ENCODE results near the gene WDR89.
"Not testable (repeated sequence)": the region's sequence is repeated elsewhere in the genome, so short reads cannot be mapped to it uniquely, and the experiment has no call there.

Gene WDR89

DNA sequence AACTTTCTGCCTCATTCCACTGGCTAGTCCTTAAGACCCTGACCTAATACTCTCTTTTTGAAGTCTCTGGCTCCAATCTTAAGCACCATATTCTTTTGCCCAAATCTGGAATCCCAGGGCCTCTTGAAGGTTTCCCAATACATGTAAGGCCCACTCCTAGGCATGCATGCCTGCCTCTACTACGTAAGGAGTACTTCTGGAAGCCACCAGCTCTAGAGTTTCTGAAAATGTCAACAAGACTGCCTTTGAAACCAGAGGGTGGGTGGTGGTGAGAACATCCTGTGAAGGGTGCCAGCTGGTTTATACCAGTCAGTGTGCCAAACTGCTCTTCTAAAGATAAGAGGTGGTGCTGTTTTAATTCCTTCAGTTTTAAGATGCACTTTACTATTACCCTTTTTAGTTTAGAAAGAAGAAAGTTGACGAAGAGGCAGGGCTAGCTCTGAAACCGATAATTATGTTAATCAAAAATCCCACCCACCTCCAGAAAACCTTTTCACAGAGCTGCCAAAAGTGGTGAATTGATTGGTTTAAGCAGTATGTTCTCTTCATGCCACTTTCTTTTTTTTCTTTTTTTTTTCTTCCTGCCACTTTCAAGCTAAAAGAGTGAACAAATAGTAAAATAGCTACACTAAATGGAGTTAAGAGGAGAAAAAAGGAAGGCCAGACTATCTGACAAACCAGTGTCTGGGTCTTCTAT is 8.7 kb upstream of the WDR89 start:
- DNase-seq, result no peak

DNA sequence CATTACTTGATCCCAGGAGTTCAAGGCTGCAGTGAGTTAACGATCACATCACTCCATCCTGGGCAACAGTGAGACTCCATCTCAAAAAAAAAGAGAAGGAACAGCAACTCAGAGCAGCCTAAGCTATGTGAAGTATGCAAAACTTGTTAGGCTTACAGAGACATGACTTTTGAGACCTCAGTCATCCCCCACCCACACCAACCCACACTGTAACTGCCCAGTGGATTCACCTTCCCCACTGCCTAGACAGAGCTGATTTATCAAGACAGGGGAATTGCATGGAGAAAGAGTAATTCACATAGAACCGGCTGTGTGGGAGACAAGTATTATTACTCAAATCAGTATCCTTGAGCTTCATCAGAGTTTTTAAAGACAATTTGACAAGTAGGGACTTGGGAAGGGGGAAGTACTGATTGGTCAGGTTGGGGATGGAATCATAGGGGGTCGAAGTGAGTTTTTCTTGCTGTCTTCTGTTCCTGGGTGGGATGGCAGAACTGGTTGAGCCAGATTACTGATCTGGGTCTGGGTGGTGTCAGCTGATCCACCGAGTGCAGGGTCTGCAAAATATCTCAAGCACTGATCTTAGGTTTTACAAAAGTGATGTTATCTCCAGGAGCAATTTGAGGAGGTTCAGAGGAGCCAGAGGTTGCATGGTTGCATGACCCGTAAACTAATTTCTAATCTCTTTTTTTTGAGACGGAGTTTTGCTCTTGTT is 6.2 kb upstream of the WDR89 start:
- DNase-seq, result no peak

DNA sequence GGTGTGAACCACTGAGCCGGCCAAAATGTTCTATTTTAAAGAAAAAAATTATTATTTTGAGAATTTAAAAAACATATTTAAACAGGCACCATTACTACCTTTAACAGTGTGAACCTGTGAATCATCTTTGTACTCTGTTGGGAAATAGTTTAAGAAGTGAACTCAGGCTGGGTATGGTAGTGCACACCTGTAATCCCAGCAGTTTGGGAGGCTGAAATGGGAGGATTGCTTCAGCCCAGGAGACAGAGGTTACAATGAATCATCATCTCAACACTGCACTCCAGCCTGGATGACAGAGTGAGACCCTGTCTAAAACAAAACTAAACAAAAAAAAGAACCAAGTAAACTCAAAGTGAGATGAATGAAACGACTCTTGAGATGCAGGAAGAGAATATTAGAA is 3.1 kb upstream of the WDR89 start:
- no peak for DNase-seq

DNA sequence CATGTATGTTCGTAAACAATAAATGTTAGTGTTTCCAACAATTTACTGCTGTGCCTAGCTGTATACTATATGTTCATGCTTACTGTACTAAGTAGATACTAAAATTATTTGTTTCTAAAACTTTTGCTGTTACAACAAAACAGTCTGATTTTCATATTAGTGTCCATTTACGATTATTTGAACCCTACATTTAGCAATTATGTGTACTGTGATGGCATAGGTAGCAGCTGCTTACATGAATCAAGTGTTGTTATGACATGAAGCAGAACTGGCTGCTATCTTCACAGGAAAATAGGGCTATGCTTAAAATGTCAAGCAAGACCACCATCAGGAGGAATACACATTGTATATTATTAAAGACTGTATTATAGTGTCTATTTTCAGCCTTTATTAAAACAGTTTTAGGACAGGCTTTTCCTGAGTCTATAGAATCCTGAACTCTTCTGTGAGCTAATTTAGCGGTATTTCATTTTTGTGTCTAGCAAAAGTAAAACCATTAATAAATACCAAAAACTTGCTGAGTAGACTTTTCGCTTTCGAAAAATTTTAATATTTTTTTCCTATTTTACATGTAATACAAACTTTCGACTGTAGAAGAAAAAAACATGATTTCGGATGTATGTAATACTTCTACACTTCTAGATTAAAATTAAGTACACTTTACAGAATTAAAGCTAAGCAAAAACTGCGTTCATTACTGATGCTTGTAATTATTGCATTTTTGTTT is 1.1 kb upstream of the WDR89 start:
- DNase-seq, result no peak

DNA sequence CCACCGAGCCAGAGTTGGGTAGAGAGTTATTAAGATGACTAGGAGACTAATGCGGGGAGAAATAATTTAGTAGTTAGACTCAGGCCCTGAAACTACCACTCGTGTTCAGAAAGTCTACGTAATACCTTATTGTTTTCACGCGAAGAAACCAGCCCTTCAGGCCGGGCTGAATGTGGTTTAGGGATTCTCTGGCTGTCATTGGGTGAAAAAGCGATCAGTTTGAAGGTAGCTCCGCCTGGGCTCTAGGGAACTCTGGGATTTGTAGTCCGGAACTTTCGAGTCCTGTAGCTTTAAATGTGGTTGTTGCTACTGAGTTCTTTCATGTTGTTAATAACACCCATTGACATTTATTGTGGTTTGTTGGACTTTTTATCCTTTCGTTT is 549 bp upstream of the WDR89 start:
- peak; percentile 82 for DNase-seq

DNA sequence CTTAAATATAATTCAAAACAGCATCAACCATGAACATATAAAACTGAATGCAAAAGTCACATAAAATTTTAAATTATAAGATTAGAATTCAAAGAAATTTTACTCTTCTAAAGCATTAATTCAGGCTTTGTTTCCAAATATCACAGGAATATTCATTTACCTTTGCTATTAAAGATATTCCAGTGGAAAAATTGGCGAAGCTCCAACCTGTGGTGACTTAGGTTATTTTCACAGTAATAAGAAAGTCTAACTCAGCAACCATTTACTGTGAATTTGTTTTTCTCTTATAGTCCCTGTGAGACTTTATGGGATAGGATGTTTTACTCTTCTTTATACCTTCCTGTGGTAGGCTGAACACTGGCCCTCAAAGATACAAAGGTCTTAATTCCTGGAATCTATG is 3.2 kb downstream of the WDR89 start:
- no peak for DNase-seq

DNA sequence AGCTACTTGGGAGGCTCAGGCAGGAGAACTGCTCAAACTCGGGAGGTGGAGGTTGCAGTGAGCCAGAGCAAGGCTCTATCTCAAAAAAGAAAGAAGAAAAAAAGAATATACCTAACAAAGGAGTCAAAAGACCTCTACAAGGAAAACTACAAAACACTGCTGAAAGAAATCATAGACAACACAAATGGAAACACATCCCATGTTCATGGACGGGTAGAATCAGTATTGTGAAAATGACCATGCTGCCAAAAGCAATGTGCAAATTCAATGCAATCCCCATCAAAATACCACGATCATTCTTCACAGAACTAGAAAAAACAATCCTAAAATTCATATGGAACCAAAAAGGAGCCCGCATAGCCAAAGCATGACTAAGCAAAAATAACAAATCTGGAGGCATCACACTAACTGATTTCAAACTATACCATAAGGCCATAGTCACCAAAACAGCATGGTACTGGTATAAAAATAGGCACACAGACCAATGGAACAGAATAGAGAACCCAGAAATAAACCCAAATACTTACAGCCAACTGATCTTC is 5.5 kb downstream of the WDR89 start:
- DNase-seq, result not testable (repeated sequence)

DNA sequence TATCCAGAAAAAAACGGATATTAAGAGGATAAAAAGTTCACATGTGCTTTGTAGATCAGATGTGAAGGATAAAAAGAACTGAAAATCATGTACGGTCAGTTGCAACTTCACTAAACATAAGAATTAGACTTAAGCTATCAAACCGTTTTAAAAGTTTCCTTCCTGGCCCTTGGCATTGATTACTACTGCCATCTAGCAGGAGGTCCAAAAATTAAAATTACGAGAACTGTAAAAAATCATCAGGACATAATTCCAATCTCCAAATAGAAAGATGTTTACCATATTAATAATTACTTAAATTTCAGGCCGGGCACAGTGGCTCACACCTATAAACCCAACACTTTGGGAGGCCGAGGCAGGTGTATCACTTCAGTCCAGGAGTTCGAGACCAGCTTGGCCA is 7.9 kb downstream of the WDR89 start:
- DNase-seq, result no peak

DNA sequence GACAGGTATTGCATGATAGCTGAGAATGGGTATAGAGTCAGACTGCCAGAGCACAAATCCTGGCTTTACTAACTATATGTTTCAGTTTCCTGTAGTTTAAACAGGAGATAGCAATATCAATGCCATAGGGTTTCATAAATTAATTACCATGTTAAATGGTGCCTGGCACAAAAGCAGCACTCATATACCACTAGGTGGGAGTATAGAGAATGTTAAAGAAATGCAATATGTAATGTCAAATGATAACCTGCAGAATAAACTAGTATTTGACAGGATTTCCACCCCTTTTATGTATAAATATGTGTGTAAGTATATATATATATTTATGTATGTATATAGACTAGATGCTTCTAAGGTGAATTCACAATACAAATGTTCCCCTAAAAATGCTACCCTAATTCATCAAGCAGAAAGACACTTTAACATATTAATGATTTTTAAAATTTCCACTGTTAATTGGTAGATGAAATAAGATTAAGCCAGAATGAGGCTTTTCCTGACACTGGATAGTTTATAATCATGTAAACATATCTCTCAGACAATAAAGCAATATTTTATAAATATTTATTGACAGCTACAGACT is 8.6 kb downstream of the WDR89 start:
- no peak for DNase-seq

DNA sequence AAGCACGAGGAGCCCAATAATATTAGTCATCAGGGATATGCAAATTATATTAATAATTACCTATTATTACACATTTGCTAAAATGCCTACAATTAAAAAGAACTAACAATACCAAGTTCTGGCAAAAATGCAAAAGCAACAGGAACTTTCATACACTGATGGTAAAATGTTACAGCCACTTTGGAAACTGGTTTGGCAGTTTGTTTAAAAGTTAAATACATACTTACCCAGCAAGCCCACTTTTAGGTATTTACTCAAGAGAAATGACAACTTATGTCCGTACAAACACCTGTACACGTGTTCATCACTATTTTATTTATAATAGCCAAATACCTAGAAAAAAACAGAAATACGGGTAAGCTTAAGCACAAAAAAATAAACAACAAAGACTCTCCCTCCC is 17.0 kb downstream of the WDR89 start:
- no peak for DNase-seq

DNA sequence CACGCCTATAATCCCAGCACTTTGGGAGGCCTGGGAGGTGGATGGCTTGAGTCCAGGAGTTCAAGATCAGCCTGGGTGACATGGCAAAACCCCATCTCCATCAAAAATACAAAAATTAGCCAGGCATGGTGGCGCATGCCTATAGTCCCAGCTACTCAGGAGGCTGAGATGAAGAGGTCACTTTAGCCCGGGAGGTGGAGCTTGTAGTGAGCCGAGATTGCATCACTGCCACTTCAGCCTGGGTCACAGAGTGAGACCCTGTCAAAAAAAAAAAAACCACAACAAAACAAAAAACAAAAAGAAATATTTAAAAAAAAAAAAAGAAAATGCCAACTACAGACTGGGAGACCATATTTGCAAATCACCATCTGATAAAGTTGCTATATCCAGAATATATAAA is 17.5 kb downstream of the WDR89 start:
- no peak for DNase-seq

DNA sequence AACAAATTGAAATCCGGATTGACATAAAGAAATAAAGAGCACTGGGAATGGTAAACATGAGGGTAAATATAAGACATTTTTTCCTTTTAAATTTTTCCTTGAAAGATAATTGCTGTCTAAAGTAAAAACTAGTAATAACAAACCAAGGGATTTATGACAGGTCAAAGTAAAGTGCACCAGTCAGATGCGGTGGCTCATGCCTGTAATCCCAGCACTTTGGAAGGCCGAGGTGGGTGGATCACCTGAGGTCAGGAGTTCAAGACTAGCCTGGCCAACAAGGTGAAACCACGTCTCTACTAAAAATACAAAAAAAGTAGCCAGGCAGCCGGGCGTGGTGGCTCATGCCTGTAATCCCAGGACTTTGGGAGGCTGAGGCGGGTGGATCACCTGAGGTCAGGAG is 19.7 kb downstream of the WDR89 start:
- not testable (repeated sequence) for DNase-seq

DNA sequence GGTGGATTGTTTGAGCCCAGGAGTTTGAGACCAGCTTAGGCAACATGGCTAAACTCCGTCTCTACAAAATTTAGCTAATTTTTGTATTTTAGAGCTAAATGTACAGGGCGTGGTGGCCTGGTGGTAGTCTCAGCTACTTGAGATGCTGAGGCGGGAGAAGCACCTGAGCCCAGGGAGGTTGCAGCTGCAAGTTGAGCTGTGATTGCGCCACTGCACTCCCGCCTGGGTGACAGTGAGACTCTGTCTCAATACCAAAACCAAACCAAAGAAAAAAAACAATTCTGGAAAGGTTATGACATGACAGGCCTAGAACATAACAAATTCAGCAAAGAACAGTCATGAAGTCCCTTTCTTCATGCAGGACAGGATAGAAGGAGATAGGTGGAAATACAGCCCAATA is 25.7 kb downstream of the WDR89 start:
- DNase-seq, result no peak

DNA sequence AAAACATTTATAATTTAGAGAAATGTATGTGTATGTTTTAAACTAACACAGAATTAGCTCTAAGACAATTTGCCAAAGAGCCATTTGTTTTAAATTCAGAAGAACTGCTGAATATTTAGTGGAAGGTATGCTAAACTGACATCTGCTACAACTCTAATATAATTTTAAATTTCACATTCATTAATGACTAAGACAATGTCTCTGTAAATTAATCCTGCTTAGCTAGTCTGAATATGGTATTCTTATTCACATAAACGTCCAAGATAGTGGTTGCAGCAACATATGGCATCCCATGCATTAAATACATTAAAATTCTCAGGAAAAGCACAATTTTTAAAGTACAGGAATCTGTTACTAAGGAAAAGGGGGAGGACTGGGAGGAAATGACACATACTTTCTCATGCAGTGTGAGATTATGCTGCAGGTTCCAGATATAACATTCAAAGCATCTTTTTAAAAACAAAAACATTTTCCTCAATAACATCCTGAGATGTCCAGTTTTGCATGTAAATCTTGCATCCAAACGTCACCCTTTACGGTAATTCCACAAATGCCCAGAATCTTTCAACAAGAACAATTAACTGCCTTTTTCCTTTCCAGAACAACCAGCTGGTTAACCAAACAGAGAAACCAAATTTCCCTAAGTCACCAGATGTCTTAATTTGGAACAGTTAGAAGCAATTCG is 26.9 kb downstream of the WDR89 start:
- DNase-seq, result no peak

DNA sequence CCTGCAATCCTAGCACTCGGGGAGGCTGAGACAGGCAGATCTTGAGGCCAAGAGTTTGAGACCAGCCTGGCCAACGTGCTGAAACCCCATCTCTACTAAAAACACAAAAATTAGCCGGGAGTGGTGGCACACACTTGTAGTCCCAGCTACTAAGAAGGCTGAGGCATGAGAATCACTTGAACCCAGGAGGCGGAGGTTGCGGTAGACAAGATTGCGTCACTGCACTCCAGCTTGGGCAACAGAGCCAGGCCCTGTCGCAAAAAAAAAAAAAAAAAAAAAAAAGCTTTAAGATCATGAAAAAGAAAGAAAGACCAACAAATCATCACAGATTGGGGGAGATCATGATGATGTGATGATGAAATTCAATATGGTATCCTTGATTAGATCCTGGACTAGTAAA is 30.6 kb downstream of the WDR89 start:
- DNase-seq, result no peak

DNA sequence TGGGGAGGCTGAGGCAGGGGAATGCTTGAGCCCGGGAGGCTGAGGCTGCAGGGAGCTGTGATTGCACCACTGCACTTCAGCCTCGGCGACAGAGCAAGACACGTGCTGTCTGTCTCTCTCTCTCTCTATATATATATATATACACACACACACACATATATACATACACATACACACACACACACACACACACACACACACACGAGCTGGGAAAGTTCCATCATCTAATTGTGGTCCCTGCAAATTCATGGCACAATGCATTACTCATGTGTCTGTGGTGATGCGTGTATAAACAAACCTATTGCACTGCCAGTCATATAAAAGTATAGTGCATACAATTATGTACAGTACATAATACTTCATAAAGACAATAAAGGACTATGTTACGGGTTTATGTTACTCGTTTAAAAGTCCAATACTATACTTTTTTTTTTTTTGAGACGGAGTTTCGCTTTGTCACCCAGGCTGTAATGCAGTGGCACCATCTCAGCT is 36.6 kb downstream of the WDR89 start:
- no peak for DNase-seq

DNA sequence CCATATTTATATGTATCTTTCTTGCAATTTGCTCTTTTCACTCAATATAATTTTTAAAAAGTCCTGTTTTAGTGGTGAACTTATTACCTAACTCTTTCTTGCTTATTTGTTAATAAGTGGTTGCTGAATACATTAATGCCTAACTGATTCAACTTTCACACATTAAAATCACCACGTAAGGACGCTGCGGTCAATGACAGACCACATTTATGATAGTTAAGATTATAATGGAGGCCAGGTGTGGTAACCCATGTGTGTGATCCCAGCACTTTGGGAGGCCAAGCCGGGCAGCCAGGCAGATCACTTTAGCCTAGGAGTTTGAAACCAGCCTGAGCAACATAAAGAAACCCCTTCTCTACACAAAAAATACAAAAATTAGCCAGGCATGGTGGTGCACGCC is 37.0 kb downstream of the WDR89 start:
- no peak for DNase-seq

DNA sequence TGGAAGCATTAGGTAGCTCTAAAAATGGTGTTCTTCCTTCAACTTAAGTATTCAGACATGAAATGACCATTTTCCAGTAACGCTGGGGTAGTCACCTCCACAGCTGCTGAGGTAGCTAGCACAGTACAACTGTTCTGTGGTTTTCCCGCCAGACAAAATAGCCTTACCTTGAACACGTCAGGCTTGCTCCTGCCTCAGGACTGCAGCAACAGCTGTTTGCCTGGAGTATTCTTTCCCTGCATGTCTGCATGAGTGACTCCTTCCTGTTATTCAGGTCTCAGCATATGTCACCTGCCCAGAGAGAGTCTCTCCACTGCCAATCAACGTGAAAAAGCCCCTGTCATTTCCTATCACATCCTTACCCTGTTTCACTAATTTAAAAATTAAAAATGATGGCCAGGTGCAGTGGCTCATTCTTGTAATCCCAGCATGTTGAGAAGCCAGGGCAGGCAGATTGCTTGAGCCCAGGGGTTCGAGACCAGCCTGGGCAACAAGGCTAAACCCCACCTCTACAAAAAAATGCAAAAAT is 37.9 kb downstream of the WDR89 start:
- DNase-seq, result no peak

DNA sequence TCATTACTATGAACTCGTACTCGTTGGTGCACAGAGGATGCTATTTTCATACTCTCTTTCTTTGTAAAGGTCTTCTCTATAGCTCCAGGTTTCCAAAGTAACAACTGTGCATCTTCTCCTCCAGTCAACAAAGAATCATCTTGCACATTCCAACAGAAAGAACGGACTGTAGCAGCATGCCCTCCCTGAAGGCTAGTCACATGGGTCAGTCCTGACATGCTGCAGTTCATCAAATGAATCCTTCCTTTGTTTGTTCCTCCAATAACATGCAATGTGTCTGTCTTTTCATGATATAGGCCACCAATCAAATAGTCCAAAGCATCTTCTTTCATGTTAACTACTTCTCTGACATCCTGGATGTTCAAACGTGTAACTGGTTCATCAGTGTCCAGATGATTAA is 42.9 kb downstream of the WDR89 start:
- no peak for DNase-seq

DNA sequence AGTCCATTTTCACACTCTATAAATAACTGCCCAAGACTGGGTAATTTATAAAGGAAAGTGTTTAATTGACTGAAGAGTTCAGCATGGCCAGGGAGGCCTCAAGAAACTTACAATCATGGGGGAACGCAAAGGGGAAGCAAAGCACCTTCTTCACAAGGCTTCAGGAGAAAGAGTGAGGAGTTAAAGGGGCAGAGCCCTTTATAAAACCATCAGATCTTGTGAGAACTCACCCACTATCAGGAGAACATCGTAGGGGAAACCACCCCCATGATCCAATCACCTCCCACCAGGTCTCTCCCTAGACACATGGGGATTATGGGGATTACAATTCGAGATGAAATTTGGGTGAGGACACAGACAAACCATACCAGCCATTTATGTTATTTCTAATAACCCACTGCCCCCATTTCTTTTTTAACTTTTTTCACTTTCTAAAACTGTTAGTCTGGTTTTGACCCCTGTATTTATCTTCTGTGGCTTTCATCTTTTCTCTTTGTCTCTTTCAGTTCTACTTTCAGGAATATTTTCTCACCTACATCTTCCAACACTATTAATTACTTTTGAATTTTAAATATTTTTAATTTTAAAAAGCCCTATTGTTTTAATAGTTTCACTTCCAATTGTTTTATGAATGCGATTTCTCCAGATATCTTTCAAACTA is 44.5 kb downstream of the WDR89 start:
- DNase-seq, result no peak

DNA sequence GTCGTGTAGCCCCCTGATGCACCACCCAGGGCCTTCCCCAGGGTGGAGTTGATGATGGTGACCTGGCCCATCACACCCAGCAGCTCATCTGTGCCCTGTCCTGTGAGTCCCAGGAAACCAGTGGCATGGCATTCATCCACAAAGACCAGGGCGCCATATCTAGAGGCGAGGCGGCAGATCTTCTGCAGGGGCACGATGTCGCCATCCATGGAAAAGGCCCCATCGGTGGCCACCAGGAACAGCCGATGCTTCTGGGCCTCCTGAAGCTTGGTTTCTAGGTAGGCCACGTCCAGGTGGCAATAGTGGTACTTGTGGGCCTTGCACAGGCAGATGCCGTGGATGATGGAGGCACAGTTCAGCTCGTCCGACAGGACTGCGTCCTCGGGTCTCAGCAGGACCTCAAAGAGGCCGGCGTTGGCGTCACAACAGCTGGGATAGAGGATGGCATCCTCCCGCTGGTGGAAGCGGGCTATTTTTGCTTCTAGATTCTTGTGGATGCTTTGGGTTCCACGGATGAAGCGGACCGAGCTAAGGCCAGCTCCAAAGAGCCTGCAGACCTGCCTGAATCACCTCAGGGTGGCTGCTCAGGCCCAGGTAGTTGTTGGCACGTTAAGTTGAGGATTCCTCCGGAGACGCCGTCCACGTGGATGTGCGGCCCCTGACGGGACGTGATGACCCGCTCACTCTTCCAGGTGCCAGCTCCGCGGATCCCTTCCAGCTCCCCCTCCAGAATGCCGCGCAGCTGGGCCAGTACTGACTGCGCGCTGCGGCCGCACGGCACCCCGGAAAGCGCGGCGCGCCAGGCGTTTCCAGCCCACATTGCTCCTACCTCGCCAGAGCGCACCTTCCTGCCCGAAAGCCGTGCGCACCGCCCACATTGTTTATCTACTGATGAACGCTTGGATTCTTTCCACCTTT is 47.0 kb downstream of the WDR89 start:
- DNase-seq, result no peak
